Caco-2 (cell line): ENCODE measurements around the gene CNOT1. TPM values are rescaled to one million over a fixed set of nuclear protein-coding genes. Genes with fewer than 3 reads are reported as not detected.

Experiments used
- BruUV-seq: library from RNA; stranded (reverse); fragments of 400-500 nt; replicated peaks from 2 replicates; lab custom pipeline; 2021; lab: Mats Ljungman, UMichigan
- CTCF ChIA-PET: fragments of 300-600 bp; sonication (Branson Sonifier 250); formaldehyde crosslinking; loops from one replicate; lab custom pipeline; 2022; ENCODE audit warnings: antibody characterized with exemption; lab: Charles Lee
- POLR2A ChIA-PET: fragments of 300-600 bp; sonication (Branson Sonifier 250); formaldehyde crosslinking; loops from one replicate; lab custom pipeline; 2022; ENCODE audit warnings: antibody characterized with exemption; lab: Charles Lee
- DNase-seq, 2 experiments: peaks; one replicate each; pipeline versions ENCODE4 v3.0.0 to v3.0.0-alpha.2; 2020 to 2022
- H3K27me3 ChIP-seq: replicated peaks from 2 replicates; pipeline ENCODE4 v1.6.0; 2011; ENCODE audit warnings: low read length; ENCODE audit not compliant: control insufficient read depth, insufficient read depth
- H3K36me3 ChIP-seq: 2 replicates; pipeline ENCODE4 v1.5.1; 2011; ENCODE audit warnings: low read length; ENCODE audit not compliant: control insufficient read depth, insufficient read depth
- H3K4me1 ChIP-seq: fragments of 250-450 bp; sonication (Bioruptor Pico); 2 replicates; pipeline ENCODE4 v1.5.1; 2020; ENCODE audit warnings: mild to moderate bottlenecking
- H3K4me3 ChIP-seq: 2 replicates; pipeline ENCODE4 v1.5.1; 2011; ENCODE audit warnings: low read depth, mild to moderate bottlenecking, control low read depth, low read length
- H3K9me3 ChIP-seq: fragments of 250-450 bp; sonication (Bioruptor Pico); 2 replicates; pipeline ENCODE4 v1.5.1; 2020; ENCODE audit warnings: mild to moderate bottlenecking, moderate library complexity
- H3K27ac Mint-ChIP-seq: one replicate; pipeline ENCODE4 v1.8.0; 2022; ENCODE audit warnings: mixed read lengths; ENCODE audit not compliant: unreplicated experiment
- H3K27me3 Mint-ChIP-seq: one replicate; pipeline ENCODE4 v1.8.0; 2022; ENCODE audit warnings: mixed read lengths; ENCODE audit not compliant: insufficient read depth, unreplicated experiment
- H3K36me3 Mint-ChIP-seq: one replicate; pipeline ENCODE4 v1.8.0; 2022; ENCODE audit warnings: mild to moderate bottlenecking, mixed read lengths; ENCODE audit not compliant: insufficient read depth, unreplicated experiment
- H3K4me1 Mint-ChIP-seq: one replicate; pipeline ENCODE4 v1.8.0; 2022; ENCODE audit warnings: low read depth, mixed read lengths; ENCODE audit not compliant: unreplicated experiment
- H3K4me3 Mint-ChIP-seq: one replicate; pipeline ENCODE4 v1.8.0; 2022; ENCODE audit warnings: mild to moderate bottlenecking, moderate library complexity, mixed read lengths; ENCODE audit not compliant: unreplicated experiment
- H3K9me3 Mint-ChIP-seq: one replicate; pipeline ENCODE4 v1.8.0; 2022; ENCODE audit warnings: mixed read lengths; ENCODE audit not compliant: unreplicated experiment
- intact Hi-C: fragments of 100-400 bp; cut with micrococcal nuclease; formaldehyde crosslinking; loops from one replicate; pipeline ENCODE4 v1.10.0; 2022; ENCODE audit not compliant: unreplicated experiment
- total RNA-seq: library from RNA; stranded (reverse); gene quantifications from 2 replicates; pipeline ENCODE4 v1.2.3, GENCODE V29; 2022
- TF ChIP-seq, protein P1 (sequence below), 2 experiments: fragments of 200-600 bp in 1 of 2; IDR thresholded peaks; 1 replicate in 1 of 2; 2 replicates in 1 of 2; pipeline versions ENCODE4 v1.5.1 to v1.8.0; 2011 to 2022; ENCODE audit warnings: antibody characterized with exemption in 1 of 2, control low read depth in 1 of 2, inconsistent platforms in 1 of 2, low read depth in 1 of 2, low read length in 1 of 2, mild to moderate bottlenecking in 1 of 2, moderate library complexity in 1 of 2; ENCODE audit not compliant: insufficient read depth in 1 of 2, severe bottlenecking in 1 of 2, unreplicated experiment in 1 of 2

CNOT1 gene
- total RNA-seq, 1 experiment from 2014 or later: 413 TPM

DNA sequence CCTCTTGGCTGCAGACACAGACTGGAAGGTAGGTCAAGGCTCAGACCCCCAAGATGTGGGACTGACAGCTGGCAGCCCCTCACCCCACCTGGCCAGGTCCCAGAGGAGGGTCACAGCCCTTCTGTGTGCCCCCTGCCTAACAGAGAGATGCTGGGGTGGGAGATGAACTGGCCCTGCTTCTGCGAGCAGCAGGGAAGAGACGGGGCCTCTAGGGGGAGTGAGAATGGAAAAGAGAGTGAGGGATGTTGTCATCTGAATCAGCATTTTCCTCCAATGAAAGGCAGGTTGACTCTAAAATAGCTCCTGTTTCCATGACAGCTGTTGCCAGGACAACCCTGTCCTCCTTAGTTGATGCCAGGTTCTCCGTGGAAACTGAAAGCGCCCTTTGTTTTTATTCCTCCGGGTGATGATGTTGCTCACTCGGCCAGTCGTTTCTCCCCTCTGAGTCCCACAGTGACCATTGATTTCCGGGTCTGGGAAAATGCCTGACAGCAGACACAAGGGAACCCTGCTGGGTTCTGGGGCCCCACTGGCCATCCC, 134.6 kb downstream of the CNOT1 start:
- Histone ChIP-seq H3K4me3 (no peak overlapping the region), H3K36me3 (no peaks in the 10 kb centered on the region), H3K27me3 (no peaks in the 10 kb centered on the region), H3K4me1 (peaks cover under 1% of the 10 kb centered on the region), H3K9me3 (no peaks in the 10 kb centered on the region)
- Mint-ChIP-seq H3K4me1 (no peaks in the 10 kb centered on the region), H3K27me3 (peaks cover 4% of the 10 kb centered on the region), H3K36me3 (no peaks in the 10 kb centered on the region), H3K27ac (peak overlapping the region; percentile 80), H3K4me3 (no peak overlapping the region), H3K9me3 (no peaks in the 10 kb centered on the region)
- ChIA-PET CTCF (interaction anchor here (0.8 to 2.6 kb wide), 5 partner anchors 20 to 261 kb away, joined by 3 to 10 read pairs (median 5); no protein-coding TSS in a partner anchor), POLR2A (no interaction called here)
- TF ChIP-seq, protein P1, sequence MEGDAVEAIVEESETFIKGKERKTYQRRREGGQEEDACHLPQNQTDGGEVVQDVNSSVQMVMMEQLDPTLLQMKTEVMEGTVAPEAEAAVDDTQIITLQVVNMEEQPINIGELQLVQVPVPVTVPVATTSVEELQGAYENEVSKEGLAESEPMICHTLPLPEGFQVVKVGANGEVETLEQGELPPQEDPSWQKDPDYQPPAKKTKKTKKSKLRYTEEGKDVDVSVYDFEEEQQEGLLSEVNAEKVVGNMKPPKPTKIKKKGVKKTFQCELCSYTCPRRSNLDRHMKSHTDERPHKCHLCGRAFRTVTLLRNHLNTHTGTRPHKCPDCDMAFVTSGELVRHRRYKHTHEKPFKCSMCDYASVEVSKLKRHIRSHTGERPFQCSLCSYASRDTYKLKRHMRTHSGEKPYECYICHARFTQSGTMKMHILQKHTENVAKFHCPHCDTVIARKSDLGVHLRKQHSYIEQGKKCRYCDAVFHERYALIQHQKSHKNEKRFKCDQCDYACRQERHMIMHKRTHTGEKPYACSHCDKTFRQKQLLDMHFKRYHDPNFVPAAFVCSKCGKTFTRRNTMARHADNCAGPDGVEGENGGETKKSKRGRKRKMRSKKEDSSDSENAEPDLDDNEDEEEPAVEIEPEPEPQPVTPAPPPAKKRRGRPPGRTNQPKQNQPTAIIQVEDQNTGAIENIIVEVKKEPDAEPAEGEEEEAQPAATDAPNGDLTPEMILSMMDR (IDR thresholded peaks at IDR 0.05; ENCODE audit: insufficient read depth in 1 of 2, low read depth in 1 of 2, low read length in 1 of 2, severe bottlenecking in 1 of 2, unreplicated experiment in 1 of 2): peak; percentile 40 to 67
- DNase-seq: peak; percentile 87 to 90
- intact Hi-C loops: loop anchor here (1.0 kb wide), 1 partner anchor 143 kb away; no protein-coding TSS in a partner anchor
- no TSS peak for BruUV-seq

DNA sequence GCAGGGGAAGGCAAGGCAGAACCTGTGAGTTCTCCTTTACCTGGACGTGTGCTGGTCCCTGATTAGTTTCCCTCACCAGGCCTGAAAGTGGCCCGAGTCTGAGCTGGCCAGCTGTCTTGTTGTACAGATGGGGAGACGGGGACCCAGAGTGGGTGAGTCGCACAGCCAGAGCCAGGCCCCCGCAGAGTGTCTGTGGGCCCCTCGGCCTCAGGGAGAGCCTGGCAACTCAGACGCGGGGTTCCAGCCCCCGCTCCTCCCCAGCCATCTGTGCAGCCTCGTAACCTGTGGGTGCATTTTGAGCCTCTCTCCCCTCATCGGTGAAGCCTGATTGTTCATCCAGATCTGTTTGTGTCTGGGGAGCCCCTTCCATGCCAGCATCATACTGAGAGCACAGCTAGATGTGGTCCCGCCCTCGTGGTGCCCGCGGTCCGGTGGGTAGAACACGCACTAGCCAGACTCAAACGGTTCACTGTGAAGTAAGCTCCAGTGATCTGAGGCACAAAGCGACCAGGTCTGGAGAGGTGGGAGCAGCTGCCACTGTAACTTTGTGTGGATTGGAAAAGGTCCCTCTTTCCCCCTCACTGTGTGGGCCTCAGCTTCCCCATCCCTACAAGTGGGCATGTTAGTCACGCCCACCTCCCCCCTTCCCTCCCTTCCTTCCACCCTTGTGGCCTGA, 135.7 kb downstream of the CNOT1 start:
- H3K4me1 Mint-ChIP-seq: no peaks in the 10 kb centered on the region
- H3K27ac Mint-ChIP-seq: no peak overlapping the region
- H3K4me1 ChIP-seq: no peaks in the 10 kb centered on the region
- CTCF ChIA-PET: interaction anchor here (1.0 to 2.6 kb wide), 2 partner anchors 167 to 262 kb away, joined by 3 to 10 read pairs; no protein-coding TSS in a partner anchor
- no peak for DNase-seq
- H3K27me3 ChIP-seq: no peaks in the 10 kb centered on the region
- H3K4me3 Mint-ChIP-seq: no peak overlapping the region
- POLR2A ChIA-PET: no interaction called here
- H3K4me3 ChIP-seq: no peak overlapping the region
- BruUV-seq: no TSS peak
- intact Hi-C loops: no loop called here
- no peaks in the 10 kb centered on the region for H3K9me3 ChIP-seq
- TF ChIP-seq, protein P1 (IDR thresholded peaks at IDR 0.05; ENCODE audit: insufficient read depth in 1 of 2, low read depth in 1 of 2, low read length in 1 of 2, severe bottlenecking in 1 of 2, unreplicated experiment in 1 of 2): no peak
- H3K27me3 Mint-ChIP-seq: peaks cover 4% of the 10 kb centered on the region
- no peaks in the 10 kb centered on the region for H3K36me3 Mint-ChIP-seq
- H3K36me3 ChIP-seq: no peaks in the 10 kb centered on the region
- H3K9me3 Mint-ChIP-seq: no peaks in the 10 kb centered on the region

DNA sequence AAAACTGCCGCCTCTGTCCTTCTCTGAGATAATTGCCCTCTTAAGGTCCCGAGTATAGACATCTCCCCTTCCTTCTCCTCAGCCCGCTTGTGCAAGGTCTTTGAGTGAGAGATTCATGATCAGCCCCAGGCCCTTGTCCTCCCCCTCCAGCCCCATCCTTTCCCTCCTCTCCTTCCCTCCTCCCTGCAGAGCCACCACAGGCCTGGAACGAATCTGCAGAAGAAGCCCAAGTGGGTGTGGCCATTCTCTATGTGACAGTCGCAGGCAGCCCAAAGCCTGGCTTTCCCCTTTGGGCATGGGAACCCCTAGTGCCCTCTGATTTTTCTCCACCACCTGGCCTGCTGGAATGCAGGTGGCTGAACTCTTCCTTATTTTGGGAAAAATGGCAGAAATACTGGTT, 136.9 kb downstream of the CNOT1 start:
- intact Hi-C loops: no loop called here
- peaks cover 4% of the 10 kb centered on the region for H3K27me3 Mint-ChIP-seq
- H3K4me1 Mint-ChIP-seq: no peaks in the 10 kb centered on the region
- no peak overlapping the region for H3K4me3 Mint-ChIP-seq
- TF ChIP-seq, protein P1 (IDR thresholded peaks at IDR 0.05; ENCODE audit: insufficient read depth in 1 of 2, low read depth in 1 of 2, low read length in 1 of 2, severe bottlenecking in 1 of 2, unreplicated experiment in 1 of 2): no peak
- Histone ChIP-seq H3K9me3 (no peaks in the 10 kb centered on the region), H3K4me1 (no peaks in the 10 kb centered on the region), H3K27me3 (no peaks in the 10 kb centered on the region), H3K4me3 (no peak overlapping the region), H3K36me3 (no peaks in the 10 kb centered on the region)
- DNase-seq: no peak
- H3K9me3 Mint-ChIP-seq: no peaks in the 10 kb centered on the region
- no TSS peak for BruUV-seq
- H3K27ac Mint-ChIP-seq: no peak overlapping the region
- ChIA-PET POLR2A (no interaction called here), CTCF (interaction anchor here (0.6 to 0.7 kb wide), 2 partner anchors 22 to 96 kb away, joined by 4 to 5 read pairs; no protein-coding TSS in a partner anchor)
- no peaks in the 10 kb centered on the region for H3K36me3 Mint-ChIP-seq
